ENCODE results near the gene CD300C.

DNA sequence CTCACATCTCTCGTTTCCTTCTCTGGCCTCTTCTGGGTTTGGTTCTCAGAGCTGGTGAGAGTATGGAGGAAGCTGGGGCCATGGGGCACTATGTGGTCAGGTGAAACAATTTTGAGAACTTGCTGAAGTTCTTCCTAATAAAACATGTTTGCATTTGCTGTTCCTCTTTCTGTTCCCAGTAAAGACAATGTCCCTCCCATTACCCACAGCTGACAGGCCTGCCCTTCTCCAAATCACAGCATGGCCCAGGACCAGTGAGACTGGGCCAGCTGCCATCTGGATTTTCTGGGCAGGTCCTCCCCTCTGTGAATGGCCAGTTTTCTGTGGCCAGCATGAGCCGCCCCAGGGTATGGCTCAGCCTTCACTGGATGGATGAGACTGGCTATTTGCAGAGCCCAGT is 21.5 kb upstream of the CD300C start, which contains the start of gene CD300H:
- TF ChIP-seq, protein P1, sequence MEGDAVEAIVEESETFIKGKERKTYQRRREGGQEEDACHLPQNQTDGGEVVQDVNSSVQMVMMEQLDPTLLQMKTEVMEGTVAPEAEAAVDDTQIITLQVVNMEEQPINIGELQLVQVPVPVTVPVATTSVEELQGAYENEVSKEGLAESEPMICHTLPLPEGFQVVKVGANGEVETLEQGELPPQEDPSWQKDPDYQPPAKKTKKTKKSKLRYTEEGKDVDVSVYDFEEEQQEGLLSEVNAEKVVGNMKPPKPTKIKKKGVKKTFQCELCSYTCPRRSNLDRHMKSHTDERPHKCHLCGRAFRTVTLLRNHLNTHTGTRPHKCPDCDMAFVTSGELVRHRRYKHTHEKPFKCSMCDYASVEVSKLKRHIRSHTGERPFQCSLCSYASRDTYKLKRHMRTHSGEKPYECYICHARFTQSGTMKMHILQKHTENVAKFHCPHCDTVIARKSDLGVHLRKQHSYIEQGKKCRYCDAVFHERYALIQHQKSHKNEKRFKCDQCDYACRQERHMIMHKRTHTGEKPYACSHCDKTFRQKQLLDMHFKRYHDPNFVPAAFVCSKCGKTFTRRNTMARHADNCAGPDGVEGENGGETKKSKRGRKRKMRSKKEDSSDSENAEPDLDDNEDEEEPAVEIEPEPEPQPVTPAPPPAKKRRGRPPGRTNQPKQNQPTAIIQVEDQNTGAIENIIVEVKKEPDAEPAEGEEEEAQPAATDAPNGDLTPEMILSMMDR (IDR thresholded peaks at IDR 0.05), result no peak
- no peak for TF ChIP-seq POLR2A (IDR thresholded peaks at IDR 0.05)
